ENCODE results near the gene USP3.

DNA sequence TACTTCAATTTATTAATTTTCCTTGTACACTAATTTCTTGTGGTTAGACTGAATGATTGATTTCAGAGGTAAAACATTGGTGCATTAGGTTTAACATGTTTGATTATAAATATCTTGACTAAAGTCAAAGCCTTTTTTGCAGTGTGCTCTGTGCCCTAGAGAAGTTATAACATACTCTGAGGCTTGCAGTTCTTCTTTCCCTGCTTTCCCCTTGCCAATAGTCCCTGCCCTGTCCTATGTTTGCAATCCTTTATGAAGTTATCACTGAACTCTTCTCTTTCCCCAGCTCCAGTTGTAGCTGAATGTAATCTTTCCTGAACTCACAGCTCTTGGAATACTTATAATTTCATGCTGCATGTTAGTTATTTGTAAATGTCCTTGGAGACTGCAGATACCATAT is 35.6 kb downstream of the USP3 start:
- TF ChIP-seq, protein P1, sequence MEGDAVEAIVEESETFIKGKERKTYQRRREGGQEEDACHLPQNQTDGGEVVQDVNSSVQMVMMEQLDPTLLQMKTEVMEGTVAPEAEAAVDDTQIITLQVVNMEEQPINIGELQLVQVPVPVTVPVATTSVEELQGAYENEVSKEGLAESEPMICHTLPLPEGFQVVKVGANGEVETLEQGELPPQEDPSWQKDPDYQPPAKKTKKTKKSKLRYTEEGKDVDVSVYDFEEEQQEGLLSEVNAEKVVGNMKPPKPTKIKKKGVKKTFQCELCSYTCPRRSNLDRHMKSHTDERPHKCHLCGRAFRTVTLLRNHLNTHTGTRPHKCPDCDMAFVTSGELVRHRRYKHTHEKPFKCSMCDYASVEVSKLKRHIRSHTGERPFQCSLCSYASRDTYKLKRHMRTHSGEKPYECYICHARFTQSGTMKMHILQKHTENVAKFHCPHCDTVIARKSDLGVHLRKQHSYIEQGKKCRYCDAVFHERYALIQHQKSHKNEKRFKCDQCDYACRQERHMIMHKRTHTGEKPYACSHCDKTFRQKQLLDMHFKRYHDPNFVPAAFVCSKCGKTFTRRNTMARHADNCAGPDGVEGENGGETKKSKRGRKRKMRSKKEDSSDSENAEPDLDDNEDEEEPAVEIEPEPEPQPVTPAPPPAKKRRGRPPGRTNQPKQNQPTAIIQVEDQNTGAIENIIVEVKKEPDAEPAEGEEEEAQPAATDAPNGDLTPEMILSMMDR (IDR thresholded peaks at IDR 0.05; ENCODE audit: low read length): no peak
- no peak for TF ChIP-seq EZH2phosphoT487 (IDR thresholded peaks at IDR 0.05; ENCODE audit: low read length)

Data from MM.1S (cell line).